ENCODE data around the gene NPFFR1. TPM values are rescaled to one million over a fixed set of nuclear protein-coding genes. Genes with fewer than 3 reads are reported as not detected.
A peak's percentile ranks its signal among the peaks of the same experiment; 100 is the strongest.

The NPFFR1 gene
- total and polyA plus RNA-seq, 7 donors, result under 0.01 to 0.01 TPM; not detected in 5

- ATAC-seq (peak in 1 of 4 donors; percentile 18), DNase-seq (no peak)
- Histone ChIP-seq H3K4me3 (peak overlapping the region; percentile 35), H3K36me3 (ENCODE audit: insufficient read depth in 1 of 2, low read depth in 1 of 2) (peaks cover 0 to 32% of the 10 kb centered on the region in 2 donors), H3K4me1 (peaks cover 8% of the 10 kb centered on the region), H3K9me3 (no peaks in the 10 kb centered on the region), H3K27me3 (ENCODE audit: insufficient read depth in 3 of 3, low read length in 2 of 3) (no peaks in the 10 kb centered on the region), H3K27ac (no peak overlapping the region)
- no peak for TF ChIP-seq CTCF (IDR thresholded peaks at IDR 0.05)
- intact Hi-C loops (cut with DNase I), result loop anchor here (1.0 to 2.0 kb wide), 2 partner anchors 143 to 144 kb away; no protein-coding TSS in a partner anchor
- WGBS, 3 donors, result 5 to 27% (median 10%) methylated on average over 1 of the region's 1 CpG
These were observed 62.8 kb downstream of the NPFFR1 start for GRCh38 chr10:70221030-70221429.

GRCh38 chr10:70212879-70213278 is 70.9 kb downstream of the NPFFR1 start:
- 98 to 100% (median 100%) methylated on average over 1 of the region's 1 CpG for whole genome bisulfite sequencing, 3 donors
- intact Hi-C loops (cut with DNase I), result no loop called here
- Histone ChIP-seq H3K9me3 (no peaks in the 10 kb centered on the region), H3K27ac (no peak overlapping the region), H3K4me3 (no peak overlapping the region), H3K27me3 (ENCODE audit: insufficient read depth in 3 of 3, low read length in 2 of 3) (no peaks in the 10 kb centered on the region), H3K36me3 (ENCODE audit: insufficient read depth in 1 of 2, low read depth in 1 of 2) (peaks cover 6 to 100% of the 10 kb centered on the region in 2 donors), H3K4me1 (no peaks in the 10 kb centered on the region)
- DNase-seq, result no peak
- no peak for TF ChIP-seq CTCF (IDR thresholded peaks at IDR 0.05)
- no peak for ATAC-seq

- no peak for TF ChIP-seq CTCF (IDR thresholded peaks at IDR 0.05)
- intact Hi-C loops (cut with DNase I), result no loop called here
- H3K4me3 ChIP-seq, result no peak overlapping the region
- H3K36me3 ChIP-seq (ENCODE audit: insufficient read depth in 1 of 2, low read depth in 1 of 2), result peaks cover 7 to 100% of the 10 kb centered on the region in 2 donors
- DNase-seq (no peak), ATAC-seq (no peak)
- no peaks in the 10 kb centered on the region for H3K4me1 ChIP-seq
- H3K27ac ChIP-seq, result no peak overlapping the region
- H3K27me3 ChIP-seq (ENCODE audit: insufficient read depth in 3 of 3, low read length in 2 of 3), result no peaks in the 10 kb centered on the region
- H3K9me3 ChIP-seq, result no peaks in the 10 kb centered on the region
These were observed 71.5 kb downstream of the NPFFR1 start for GRCh38 chr10:70212277-70212676.

- Histone ChIP-seq H3K27me3 (ENCODE audit: insufficient read depth in 3 of 3, low read length in 2 of 3) (no peaks in the 10 kb centered on the region), H3K4me1 (no peaks in the 10 kb centered on the region), H3K36me3 (ENCODE audit: insufficient read depth in 1 of 2, low read depth in 1 of 2) (peaks cover 16 to 98% of the 10 kb centered on the region in 2 donors), H3K4me3 (no peak overlapping the region), H3K9me3 (no peaks in the 10 kb centered on the region), H3K27ac (no peak overlapping the region)
- ATAC-seq (no peak), DNase-seq (no peak)
- intact Hi-C loops (cut with DNase I), result no loop called here
- 97 to 100% (median 100%) methylated on average over 2 to 4 of the region's 5 CpGs for WGBS, 3 donors
- no peak for TF ChIP-seq CTCF (IDR thresholded peaks at IDR 0.05)
These were observed 77.0 kb downstream of the NPFFR1 start for GRCh38 chr10:70206762-70207161.

- no peaks in the 10 kb centered on the region for H3K27me3 ChIP-seq (ENCODE audit: insufficient read depth in 3 of 3, low read length in 2 of 3)
- DNase-seq (no peak), ATAC-seq (no peak)
- no peak overlapping the region for H3K4me3 ChIP-seq
- no peaks in the 10 kb centered on the region for H3K4me1 ChIP-seq
- WGBS, 3 donors, result 85 to 94% (median 92%) methylated on average over 1 of the region's 1 CpG
- intact Hi-C loops (cut with DNase I), result no loop called here
- no peak overlapping the region for H3K27ac ChIP-seq
- peaks cover 9 to 81% of the 10 kb centered on the region in 2 donors for H3K36me3 ChIP-seq (ENCODE audit: insufficient read depth in 1 of 2, low read depth in 1 of 2)
- TF ChIP-seq CTCF (IDR thresholded peaks at IDR 0.05), result no peak
- H3K9me3 ChIP-seq, result no peaks in the 10 kb centered on the region
These were observed 82.7 kb downstream of the NPFFR1 start for GRCh38 chr10:70201105-70201504.

Measured in psoas muscle (tissue), 8 donors.